ENCODE data around the gene ZNF330.

The ZNF330 gene

GRCh38 chr4:141233673-141234072, 13.0 kb downstream of the ZNF330 start:
- DNase-seq (ENCODE audit: low read depth): no peak

- no peak for DNase-seq (ENCODE audit: low read depth)
Observed at GRCh38 chr4:141238186-141238585, 17.5 kb downstream of the ZNF330 start.

DNA sequence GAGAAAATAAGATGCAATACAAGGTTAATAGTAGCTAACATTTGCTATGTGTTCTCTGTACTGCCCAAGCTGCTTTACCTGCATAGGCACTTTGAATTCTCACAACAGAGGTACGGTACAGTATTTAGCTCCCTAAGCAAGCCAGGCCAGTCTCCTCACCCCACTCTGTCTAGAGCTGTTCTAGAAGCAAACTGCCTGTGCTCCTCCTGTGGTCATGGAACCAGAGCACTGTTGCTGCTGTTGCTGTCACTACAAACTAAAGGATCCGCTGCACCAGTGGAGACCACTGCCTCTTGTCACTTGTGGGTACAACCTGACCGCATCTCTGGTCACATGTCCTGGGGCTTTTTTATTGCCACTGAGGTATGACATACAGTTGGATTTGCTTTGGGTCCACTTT, 19.6 kb downstream of the ZNF330 start:
- DNase-seq (ENCODE audit: low read depth): no peak

DNA sequence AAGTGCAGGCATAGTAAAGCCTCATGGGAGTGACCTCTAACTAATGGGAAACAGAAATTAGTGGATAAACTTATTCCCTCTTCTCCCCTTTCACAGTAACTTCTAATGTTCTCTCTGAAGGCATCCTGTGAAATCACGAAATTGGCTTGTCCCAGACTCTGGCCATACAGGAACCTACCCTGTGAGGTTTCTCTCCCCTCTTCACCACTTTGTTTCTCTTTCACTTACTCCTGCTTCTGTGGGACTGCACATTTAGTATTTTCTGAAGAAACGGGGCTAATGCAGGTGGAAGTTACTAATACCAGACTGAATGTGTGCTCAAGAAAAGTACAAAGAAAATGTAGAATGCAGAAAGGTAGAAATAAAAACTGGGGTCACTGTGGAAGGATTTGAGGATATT, 20.0 kb downstream of the ZNF330 start:
- DNase-seq (ENCODE audit: low read depth): no peak

DNA sequence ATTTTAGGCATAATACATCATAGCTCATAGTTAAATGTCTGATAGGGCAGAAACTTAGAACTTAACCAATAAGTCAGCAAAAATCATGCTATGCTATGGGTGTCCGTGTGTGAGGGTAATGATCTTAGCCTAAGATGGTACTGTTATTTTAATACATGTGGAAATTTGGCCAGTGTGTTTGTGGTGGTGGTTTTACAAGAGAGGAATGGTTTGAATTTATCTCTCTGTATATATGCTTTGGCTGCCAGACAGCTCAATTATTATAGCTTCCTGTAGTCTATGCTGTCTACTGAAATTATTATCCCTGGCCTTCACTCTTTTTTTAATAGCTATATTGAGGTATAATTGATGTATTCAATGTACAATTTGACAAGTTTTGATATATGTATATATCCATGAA, 21.3 kb downstream of the ZNF330 start:
- no peak for DNase-seq (ENCODE audit: low read depth)

GRCh38 chr4:141244419-141244818, 23.7 kb downstream of the ZNF330 start:
- DNase-seq (ENCODE audit: low read depth): no peak

DNA sequence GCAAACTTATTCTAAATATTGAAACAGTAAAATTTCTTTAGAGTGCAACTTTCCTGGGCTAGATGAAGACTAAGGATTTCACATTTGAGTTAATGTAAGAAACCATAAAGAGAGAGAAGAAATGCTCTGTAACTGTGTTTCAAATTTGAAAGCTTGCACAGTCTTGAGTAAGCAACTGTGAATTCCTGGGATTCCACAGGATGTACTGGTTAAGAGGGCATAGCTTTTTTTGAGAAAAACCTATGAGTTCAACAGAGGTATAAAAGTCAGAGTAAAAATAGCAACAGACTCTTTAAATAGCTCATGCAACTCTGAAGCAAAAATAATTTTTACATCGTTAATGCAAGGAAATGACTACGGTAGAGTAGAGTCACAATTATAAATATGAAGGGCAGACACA, 25.5 kb downstream of the ZNF330 start:
- DNase-seq (ENCODE audit: low read depth): no peak

GRCh38 chr4:141246683-141247429, 26.2 kb downstream of the ZNF330 start:
- DNase-seq (ENCODE audit: low read depth): no peak

DNA sequence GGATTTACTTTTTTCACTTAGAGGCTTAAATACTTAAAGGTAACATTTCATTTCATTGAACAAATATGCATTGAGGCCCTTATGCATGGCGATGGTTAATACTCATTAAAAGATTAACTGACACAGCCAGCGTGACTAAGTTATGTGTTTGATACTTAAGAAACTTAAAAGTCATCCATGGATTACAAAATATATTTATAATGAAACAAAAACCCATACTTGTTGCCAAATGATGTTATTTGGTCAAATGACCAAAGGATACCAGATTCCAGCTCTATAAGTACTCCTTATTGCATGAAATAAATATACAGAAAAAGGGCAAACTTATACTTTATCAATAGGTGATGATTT, 26.7 kb downstream of the ZNF330 start:
- DNase-seq (ENCODE audit: low read depth): no peak

- DNase-seq (ENCODE audit: low read depth): no peak
Observed at GRCh38 chr4:141248029-141248428, 27.3 kb downstream of the ZNF330 start.

DNA sequence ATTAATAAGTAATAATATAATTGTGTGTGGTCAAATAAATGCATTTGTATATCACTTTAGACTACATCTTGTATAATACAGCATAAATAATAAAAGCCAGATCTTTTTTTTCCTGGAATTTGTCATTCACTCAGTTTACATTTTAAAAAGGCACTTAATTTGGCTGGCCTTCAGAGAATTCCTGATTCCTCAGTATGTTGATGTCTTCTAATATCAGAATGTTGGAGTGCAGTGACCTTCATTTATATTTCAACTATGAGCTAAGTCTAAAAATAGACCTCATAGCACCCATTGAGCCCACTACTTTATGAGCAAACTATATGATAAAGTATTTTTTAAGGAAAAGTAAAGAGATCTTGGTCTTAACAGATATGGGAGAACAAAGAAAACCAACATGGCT, 27.8 kb downstream of the ZNF330 start:
- no peak for DNase-seq (ENCODE audit: low read depth)

GRCh38 chr4:141254326-141254725, 33.6 kb downstream of the ZNF330 start:
- no peak for DNase-seq (ENCODE audit: low read depth)

DNA sequence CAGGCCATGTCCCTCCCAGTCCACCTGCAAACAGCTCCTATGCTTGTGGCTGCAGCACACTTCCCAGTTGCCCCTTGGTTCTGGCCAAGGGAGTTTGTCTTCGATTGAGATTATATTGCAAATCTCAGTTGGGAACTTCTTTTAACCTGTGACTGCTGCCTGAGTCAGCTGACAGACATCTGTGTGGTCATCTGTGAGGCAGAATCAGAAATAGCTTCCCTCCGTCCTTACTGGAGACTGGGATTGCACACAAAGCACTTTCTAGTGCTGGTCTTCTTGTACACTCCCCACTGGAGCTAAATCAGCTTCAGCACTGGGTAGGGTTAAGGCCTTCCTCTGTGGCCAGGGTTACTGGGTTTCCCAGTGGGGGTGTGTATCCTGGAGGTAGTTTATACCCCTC, 34.3 kb downstream of the ZNF330 start:
- no peak for DNase-seq (ENCODE audit: low read depth)

- DNase-seq (ENCODE audit: low read depth): no peak
Observed at GRCh38 chr4:141258558-141258957, 37.9 kb downstream of the ZNF330 start.

- DNase-seq (ENCODE audit: low read depth): no peak
Observed at GRCh38 chr4:141275834-141276233, 55.1 kb downstream of the ZNF330 start.

GRCh38 chr4:141283152-141283551, 62.5 kb downstream of the ZNF330 start:
- no peak for DNase-seq (ENCODE audit: low read depth)

- DNase-seq (ENCODE audit: low read depth): no peak
Observed at GRCh38 chr4:141283563-141283962, 62.9 kb downstream of the ZNF330 start.
